Astrocyte (in vitro differentiated cells and primary cell): ENCODE data around the gene MS4A10.

Experiments used
- EZH2 ChIP-seq: IDR thresholded peaks from 2 replicates; pipeline ENCODE4 v1.6.1; 2012; ENCODE audit warnings: mild to moderate bottlenecking, low read length, inconsistent platforms; ENCODE audit not compliant: insufficient read depth
- TF ChIP-seq, protein P1 (sequence below): IDR thresholded peaks from 2 replicates; pipeline ENCODE4 v1.5.1; 2011; ENCODE audit warnings: low read depth, mild to moderate bottlenecking, inconsistent platforms, low read length, moderate library complexity; ENCODE audit not compliant: insufficient read depth

DNA sequence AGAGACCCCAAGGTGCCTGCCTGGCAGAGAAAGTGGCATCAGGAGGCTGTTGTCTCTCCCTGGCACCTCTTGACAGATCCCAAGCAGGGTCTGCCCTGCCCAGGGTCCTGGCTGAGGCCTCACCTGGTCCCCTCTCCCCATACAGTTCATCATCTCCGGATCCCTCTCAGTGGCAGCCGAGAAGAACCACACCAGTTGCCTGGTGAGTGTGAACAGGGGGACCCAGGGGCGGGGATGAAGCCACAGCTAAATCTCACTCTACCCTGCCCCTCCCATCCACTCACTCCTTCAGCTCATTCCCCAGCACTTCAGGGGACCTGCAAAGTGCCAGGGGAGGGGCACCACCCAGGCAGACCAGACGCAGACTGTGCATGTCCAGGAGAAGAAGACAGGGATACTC lies 14.0 kb upstream of the MS4A10 start:
- TF ChIP-seq, protein P1, sequence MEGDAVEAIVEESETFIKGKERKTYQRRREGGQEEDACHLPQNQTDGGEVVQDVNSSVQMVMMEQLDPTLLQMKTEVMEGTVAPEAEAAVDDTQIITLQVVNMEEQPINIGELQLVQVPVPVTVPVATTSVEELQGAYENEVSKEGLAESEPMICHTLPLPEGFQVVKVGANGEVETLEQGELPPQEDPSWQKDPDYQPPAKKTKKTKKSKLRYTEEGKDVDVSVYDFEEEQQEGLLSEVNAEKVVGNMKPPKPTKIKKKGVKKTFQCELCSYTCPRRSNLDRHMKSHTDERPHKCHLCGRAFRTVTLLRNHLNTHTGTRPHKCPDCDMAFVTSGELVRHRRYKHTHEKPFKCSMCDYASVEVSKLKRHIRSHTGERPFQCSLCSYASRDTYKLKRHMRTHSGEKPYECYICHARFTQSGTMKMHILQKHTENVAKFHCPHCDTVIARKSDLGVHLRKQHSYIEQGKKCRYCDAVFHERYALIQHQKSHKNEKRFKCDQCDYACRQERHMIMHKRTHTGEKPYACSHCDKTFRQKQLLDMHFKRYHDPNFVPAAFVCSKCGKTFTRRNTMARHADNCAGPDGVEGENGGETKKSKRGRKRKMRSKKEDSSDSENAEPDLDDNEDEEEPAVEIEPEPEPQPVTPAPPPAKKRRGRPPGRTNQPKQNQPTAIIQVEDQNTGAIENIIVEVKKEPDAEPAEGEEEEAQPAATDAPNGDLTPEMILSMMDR: no peak
- no peak for TF ChIP-seq EZH2
